NCI-H128 (cell line): ENCODE results near the gene NUDT21.
"Not testable (repeated sequence)": the region's sequence is repeated elsewhere in the genome, so short reads cannot be mapped to it uniquely, and the experiment has no call there.

ENCODE experiments used
- DNase-seq: peaks from one replicate; lab custom pipeline; 2025; ENCODE audit not compliant: unreplicated experiment; lab: John Stamatoyannopoulos, UW

The NUDT21 gene

DNA sequence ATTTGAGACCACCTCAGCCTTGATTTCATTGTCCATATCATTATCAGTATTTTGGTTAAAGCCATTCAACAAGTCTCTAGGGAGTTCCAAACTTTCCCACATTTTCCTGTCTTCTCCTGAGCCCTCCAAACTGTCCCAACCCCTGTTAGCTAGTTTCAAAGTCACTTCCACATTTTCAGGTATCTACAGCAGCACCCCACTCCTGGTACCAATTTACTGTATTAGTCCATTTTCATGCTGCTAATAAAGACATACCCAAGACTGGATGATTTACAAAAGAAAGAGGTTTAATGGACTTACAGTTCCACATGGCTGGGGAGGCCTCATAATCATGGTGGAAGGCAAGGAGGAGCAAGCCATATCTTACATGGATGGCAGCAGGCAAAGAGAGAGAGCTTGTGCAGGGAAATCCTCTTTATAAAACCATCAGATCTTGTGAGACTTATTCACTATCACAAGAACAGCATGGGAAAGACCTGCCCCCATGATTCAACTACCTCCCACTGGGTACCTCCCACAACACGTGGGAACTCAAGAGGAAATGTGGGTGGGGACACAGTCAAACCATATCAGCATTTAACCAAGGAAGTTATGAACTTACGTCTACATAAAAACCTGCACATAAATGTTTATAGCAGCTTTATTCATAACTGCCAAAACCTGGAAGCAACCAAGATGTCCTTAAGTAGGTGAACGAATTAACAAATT is 70.2 kb downstream of the NUDT21 start:
- DNase-seq, result not testable (repeated sequence)
